ENCODE measurements around the gene MTUS2. TPM values are rescaled to one million over a fixed set of nuclear protein-coding genes. Genes with fewer than 3 reads are reported as not detected.

MTUS2 gene
- polyA plus RNA-seq, 1 donor from 2014 or later, result 4.4 TPM

DNA sequence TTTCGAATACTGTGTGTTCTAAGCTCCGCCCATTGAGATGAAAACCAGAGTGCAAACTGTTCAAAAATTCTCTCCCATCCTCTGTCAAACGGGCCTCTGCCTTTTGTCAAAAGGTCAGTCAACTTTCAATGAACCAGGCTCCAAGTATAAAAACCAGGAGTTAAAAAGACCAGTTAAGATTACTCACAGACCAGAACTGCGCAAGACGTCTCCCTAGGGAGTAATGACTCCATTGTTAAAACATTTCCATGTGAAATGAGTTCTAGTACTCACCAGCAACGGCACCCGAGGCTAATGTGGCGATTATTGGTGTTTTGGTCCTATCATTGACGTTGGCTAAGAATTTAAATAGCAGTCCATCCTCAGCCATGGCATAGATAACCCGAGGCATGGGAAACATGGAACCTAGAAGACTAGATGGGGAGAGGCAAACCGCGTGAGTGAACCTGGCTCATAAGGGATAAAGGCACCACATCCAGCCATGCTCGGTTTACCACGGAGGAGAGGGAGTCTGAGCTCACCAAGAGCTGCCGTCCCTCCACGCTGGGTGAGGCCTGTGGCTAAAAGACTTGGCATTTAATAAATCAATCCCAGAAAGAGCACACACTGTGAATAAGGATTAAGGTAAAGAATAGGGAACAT, 702.0 kb downstream of the MTUS2 start:
- H3K27ac ChIP-seq (ENCODE audit: low read length), result no peak overlapping the region
- H3F3A ChIP-seq (ENCODE audit: insufficient read depth, low read length, poor library complexity, severe bottlenecking), result no peaks in the 10 kb centered on the region
- H3K79me2 ChIP-seq (replicated peaks; ENCODE audit: insufficient read depth, low read length), result no peaks in the 10 kb centered on the region
- no peaks in the 10 kb centered on the region for H4K20me1 ChIP-seq (ENCODE audit: insufficient read depth)
- H3K4me2 ChIP-seq (ENCODE audit: low read length), result no peak overlapping the region
- H3K4me3 ChIP-seq (ENCODE audit: low read length), result no peak overlapping the region
- H2AFZ ChIP-seq (ENCODE audit: low read depth, low read length), result no peak overlapping the region
- no peaks in the 10 kb centered on the region for H3K27me3 ChIP-seq (ENCODE audit: insufficient read depth, low read depth, low read length)
- H3K36me3 ChIP-seq (ENCODE audit: insufficient read depth, low read length), result peaks cover 8% of the 10 kb centered on the region
- H3K9me3 ChIP-seq (ENCODE audit: low read length), result no peaks in the 10 kb centered on the region
- TF ChIP-seq MXI1 (conservative IDR thresholded peaks at IDR 0.05; ENCODE audit: poor library complexity, severe bottlenecking) (no peak), EZH2 (IDR thresholded peaks at IDR 0.05; ENCODE audit: borderline replicate concordance, insufficient read depth, low read length, poor library complexity, severe bottlenecking) (no peak), RAD21 (conservative IDR thresholded peaks at IDR 0.05) (no peak), POLR2AphosphoS5 (IDR thresholded peaks at IDR 0.05) (no peak), TAF1 (IDR thresholded peaks at IDR 0.05; ENCODE audit: low read depth) (no peak), SMC3 (conservative IDR thresholded peaks at IDR 0.05; ENCODE audit: poor library complexity) (no peak), EP300 (conservative IDR thresholded peaks at IDR 0.05; ENCODE audit: poor library complexity, severe bottlenecking) (no peak)
- TF ChIP-seq, protein P1, sequence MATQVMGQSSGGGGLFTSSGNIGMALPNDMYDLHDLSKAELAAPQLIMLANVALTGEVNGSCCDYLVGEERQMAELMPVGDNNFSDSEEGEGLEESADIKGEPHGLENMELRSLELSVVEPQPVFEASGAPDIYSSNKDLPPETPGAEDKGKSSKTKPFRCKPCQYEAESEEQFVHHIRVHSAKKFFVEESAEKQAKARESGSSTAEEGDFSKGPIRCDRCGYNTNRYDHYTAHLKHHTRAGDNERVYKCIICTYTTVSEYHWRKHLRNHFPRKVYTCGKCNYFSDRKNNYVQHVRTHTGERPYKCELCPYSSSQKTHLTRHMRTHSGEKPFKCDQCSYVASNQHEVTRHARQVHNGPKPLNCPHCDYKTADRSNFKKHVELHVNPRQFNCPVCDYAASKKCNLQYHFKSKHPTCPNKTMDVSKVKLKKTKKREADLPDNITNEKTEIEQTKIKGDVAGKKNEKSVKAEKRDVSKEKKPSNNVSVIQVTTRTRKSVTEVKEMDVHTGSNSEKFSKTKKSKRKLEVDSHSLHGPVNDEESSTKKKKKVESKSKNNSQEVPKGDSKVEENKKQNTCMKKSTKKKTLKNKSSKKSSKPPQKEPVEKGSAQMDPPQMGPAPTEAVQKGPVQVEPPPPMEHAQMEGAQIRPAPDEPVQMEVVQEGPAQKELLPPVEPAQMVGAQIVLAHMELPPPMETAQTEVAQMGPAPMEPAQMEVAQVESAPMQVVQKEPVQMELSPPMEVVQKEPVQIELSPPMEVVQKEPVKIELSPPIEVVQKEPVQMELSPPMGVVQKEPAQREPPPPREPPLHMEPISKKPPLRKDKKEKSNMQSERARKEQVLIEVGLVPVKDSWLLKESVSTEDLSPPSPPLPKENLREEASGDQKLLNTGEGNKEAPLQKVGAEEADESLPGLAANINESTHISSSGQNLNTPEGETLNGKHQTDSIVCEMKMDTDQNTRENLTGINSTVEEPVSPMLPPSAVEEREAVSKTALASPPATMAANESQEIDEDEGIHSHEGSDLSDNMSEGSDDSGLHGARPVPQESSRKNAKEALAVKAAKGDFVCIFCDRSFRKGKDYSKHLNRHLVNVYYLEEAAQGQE (IDR thresholded peaks at IDR 0.05; ENCODE audit: borderline replicate concordance), result no peak
- TF ChIP-seq, protein P2, sequence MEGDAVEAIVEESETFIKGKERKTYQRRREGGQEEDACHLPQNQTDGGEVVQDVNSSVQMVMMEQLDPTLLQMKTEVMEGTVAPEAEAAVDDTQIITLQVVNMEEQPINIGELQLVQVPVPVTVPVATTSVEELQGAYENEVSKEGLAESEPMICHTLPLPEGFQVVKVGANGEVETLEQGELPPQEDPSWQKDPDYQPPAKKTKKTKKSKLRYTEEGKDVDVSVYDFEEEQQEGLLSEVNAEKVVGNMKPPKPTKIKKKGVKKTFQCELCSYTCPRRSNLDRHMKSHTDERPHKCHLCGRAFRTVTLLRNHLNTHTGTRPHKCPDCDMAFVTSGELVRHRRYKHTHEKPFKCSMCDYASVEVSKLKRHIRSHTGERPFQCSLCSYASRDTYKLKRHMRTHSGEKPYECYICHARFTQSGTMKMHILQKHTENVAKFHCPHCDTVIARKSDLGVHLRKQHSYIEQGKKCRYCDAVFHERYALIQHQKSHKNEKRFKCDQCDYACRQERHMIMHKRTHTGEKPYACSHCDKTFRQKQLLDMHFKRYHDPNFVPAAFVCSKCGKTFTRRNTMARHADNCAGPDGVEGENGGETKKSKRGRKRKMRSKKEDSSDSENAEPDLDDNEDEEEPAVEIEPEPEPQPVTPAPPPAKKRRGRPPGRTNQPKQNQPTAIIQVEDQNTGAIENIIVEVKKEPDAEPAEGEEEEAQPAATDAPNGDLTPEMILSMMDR (IDR thresholded peaks at IDR 0.05; ENCODE audit: poor library complexity, severe bottlenecking), result no peak
- no peak overlapping the region for H3K9ac ChIP-seq (ENCODE audit: low read length)
- no peaks in the 10 kb centered on the region for H3K9me2 ChIP-seq (ENCODE audit: insufficient read depth, low read length)

DNA sequence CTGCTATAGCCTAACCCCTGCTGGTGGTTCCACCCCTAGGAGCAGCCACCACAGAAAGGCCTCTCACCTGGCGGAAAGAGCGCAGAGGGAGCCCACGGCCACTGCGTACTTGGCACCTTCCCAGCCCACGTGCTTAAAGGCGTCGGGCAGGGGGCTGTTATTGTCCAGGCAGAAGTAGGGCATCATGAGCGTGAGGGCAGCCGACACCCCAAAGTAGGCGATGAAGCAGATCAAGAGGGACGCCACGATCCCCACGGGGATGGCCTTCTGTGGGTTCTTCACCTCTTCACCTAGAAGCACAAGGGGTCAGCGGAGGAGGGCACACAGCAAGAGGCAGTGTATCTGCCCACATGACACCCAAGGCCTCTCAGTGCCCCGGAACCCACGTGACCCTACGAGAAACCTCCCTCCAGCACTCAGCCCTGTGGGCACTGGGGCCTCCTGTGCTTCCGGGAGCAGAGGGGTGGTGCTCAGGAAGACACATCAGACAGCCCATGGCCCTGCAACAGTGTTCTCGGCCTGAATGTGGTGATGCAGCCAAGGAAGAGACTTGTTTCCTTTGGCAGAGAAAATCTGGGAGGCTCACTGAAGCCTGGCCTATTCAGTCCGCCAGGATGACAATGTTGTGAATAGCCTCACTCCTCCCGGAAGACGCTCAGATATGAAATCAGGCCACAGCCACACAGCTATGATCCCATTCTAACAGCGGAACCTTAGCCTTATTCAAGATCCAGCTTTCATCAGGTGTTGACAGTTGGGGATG, 703.2 kb downstream of the MTUS2 start:
- Histone ChIP-seq H3K36me3 (ENCODE audit: insufficient read depth, low read length) (peaks cover 8% of the 10 kb centered on the region), H3K9me2 (ENCODE audit: insufficient read depth, low read length) (no peaks in the 10 kb centered on the region), H3K4me3 (ENCODE audit: low read length) (no peak overlapping the region), H3K9me3 (ENCODE audit: low read length) (no peaks in the 10 kb centered on the region), H3K9ac (ENCODE audit: low read length) (no peak overlapping the region), H3F3A (ENCODE audit: insufficient read depth, low read length, poor library complexity, severe bottlenecking) (no peaks in the 10 kb centered on the region), H2AFZ (ENCODE audit: low read depth, low read length) (no peak overlapping the region), H4K20me1 (ENCODE audit: insufficient read depth) (no peaks in the 10 kb centered on the region), H3K27ac (ENCODE audit: low read length) (no peak overlapping the region), H3K79me2 (replicated peaks; ENCODE audit: insufficient read depth, low read length) (no peaks in the 10 kb centered on the region), H3K4me2 (ENCODE audit: low read length) (no peak overlapping the region), H3K27me3 (ENCODE audit: insufficient read depth, low read depth, low read length) (no peaks in the 10 kb centered on the region)
- TF ChIP-seq SMC3 (conservative IDR thresholded peaks at IDR 0.05; ENCODE audit: poor library complexity), result no peak
- TF ChIP-seq EZH2 (IDR thresholded peaks at IDR 0.05; ENCODE audit: borderline replicate concordance, insufficient read depth, low read length, poor library complexity, severe bottlenecking), result no peak
- TF ChIP-seq, protein P2 (IDR thresholded peaks at IDR 0.05; ENCODE audit: poor library complexity, severe bottlenecking), result no peak
- no peak for TF ChIP-seq POLR2AphosphoS5 (IDR thresholded peaks at IDR 0.05)
- TF ChIP-seq TAF1 (IDR thresholded peaks at IDR 0.05; ENCODE audit: low read depth), result no peak
- no peak for TF ChIP-seq EP300 (conservative IDR thresholded peaks at IDR 0.05; ENCODE audit: poor library complexity, severe bottlenecking)
- TF ChIP-seq, protein P1 (IDR thresholded peaks at IDR 0.05; ENCODE audit: borderline replicate concordance), result no peak
- TF ChIP-seq RAD21 (conservative IDR thresholded peaks at IDR 0.05), result no peak
- no peak for TF ChIP-seq MXI1 (conservative IDR thresholded peaks at IDR 0.05; ENCODE audit: poor library complexity, severe bottlenecking)

Data from neural cell (in vitro differentiated cells).